SU-DHL-6 (cell line): ENCODE measurements around the gene CDK6.

Source experiments
- H2AFZ ChIP-seq: fragments of 200-600 bp; sonication (generic); 2 replicates; pipeline ENCODE4 v1.6.1; 2014; ENCODE audit warnings: low read depth, mild to moderate bottlenecking, moderate library complexity, mixed read lengths, antibody characterized with exemption, low read length; ENCODE audit not compliant: severe bottlenecking
- H3F3A ChIP-seq: fragments of 200-600 bp; shearing (Covaris generic); 2 replicates; pipeline ENCODE4 v1.6.0; 2016; ENCODE audit warnings: antibody characterized with exemption, mild to moderate bottlenecking; ENCODE audit not compliant: insufficient read depth
- H3K27ac ChIP-seq: fragments of 200-600 bp; sonication (generic); 2 replicates; pipeline ENCODE4 v1.5.1; 2016; ENCODE audit warnings: low read depth, mild to moderate bottlenecking, low read length, moderate library complexity, mixed read lengths
- H3K27me3 ChIP-seq: fragments of 200-600 bp; sonication (generic), shearing (Covaris generic); 2 replicates; pipeline ENCODE4 v1.6.0; 2014; ENCODE audit warnings: mild to moderate bottlenecking, low read length
- H3K36me3 ChIP-seq: fragments of 200-600 bp; sonication (generic); 2 replicates; pipeline ENCODE4 v1.6.1; 2014; ENCODE audit warnings: mild to moderate bottlenecking, low read length, mixed read lengths
- H3K4me2 ChIP-seq: fragments of 300-600, 200-600 bp; shearing (Covaris generic), sonication (generic); 2 replicates; pipeline ENCODE4 v1.6.0; 2014; ENCODE audit warnings: low read length, low read depth, mild to moderate bottlenecking; ENCODE audit not compliant: poor library complexity, severe bottlenecking
- H3K4me3 ChIP-seq: fragments of 200-600 bp; sonication (generic); 2 replicates; pipeline ENCODE4 v1.5.1; 2014; ENCODE audit warnings: antibody characterized with exemption, low read length, mild to moderate bottlenecking, mixed read lengths; ENCODE audit not compliant: insufficient read depth, poor library complexity, severe bottlenecking
- H3K79me2 ChIP-seq: fragments of 200-600 bp; sonication (generic); 2 replicates; pipeline ENCODE4 v1.6.1; 2014; ENCODE audit warnings: mild to moderate bottlenecking, low read length, moderate library complexity; ENCODE audit not compliant: insufficient read depth
- H3K9ac ChIP-seq: fragments of 200-600 bp; sonication (generic); 2 replicates; pipeline ENCODE4 v1.7.0; 2014; ENCODE audit warnings: mild to moderate bottlenecking, low read length
- H3K9me2 ChIP-seq: fragments of 200-600 bp; sonication (generic); replicated peaks from 2 replicates; pipeline ENCODE4 v1.6.1; 2014; ENCODE audit warnings: low read length; ENCODE audit not compliant: insufficient read depth
- H3K9me3 ChIP-seq: fragments of 200-600 bp; sonication (generic); 2 replicates; pipeline ENCODE4 v1.6.1; 2014; ENCODE audit warnings: low read length, mixed read lengths; ENCODE audit not compliant: insufficient read depth
- H4K20me1 ChIP-seq: fragments of 200-600 bp; sonication (generic); 2 replicates; pipeline ENCODE4 v1.6.1; 2014; ENCODE audit warnings: low read depth, mild to moderate bottlenecking, antibody characterized with exemption, low read length, moderate library complexity, mixed read lengths
- EZH2phosphoT487 ChIP-seq: fragments of 200-600 bp; sonication (generic), shearing (Covaris generic); conservative IDR thresholded peaks from 2 replicates; pipeline ENCODE4 v1.6.1; 2018; ENCODE audit warnings: mild to moderate bottlenecking, antibody characterized with exemption, low read length, moderate library complexity, mixed read lengths
- TF ChIP-seq, protein P1 (sequence below): fragments of 200-600 bp; sonication (generic); IDR thresholded peaks from one replicate; pipeline ENCODE4 v1.5.1; 2017; ENCODE audit warnings: antibody characterized with exemption, mild to moderate bottlenecking, low read length, moderate library complexity; ENCODE audit not compliant: insufficient read depth, poor library complexity, severe bottlenecking

CDK6 gene

DNA sequence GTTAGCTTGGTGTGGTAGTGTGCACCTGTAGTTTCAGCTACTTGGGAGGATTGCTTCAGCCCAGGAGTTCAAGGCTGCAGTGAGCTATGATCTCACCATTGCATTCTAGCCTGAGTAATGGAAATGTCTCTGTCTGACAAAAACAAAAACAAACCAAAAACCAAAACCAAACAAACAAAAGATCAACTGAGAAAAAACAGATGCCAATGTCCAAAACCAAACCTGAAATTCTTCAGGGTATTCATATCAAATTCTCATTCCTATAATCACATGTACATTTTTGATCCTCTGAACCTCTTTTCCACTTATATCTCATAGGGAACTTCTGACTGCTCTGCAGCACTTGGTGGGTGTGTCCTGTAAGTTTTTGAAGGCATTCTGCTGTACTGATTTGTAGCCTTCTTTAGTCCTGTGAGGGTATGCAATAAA is 87.0 kb downstream of the CDK6 start:
- Histone ChIP-seq H3K4me2 (no peak overlapping the region), H3K27ac (no peak overlapping the region), H3F3A (no peaks in the 10 kb centered on the region), H3K36me3 (no peaks in the 10 kb centered on the region), H3K27me3 (no peaks in the 10 kb centered on the region), H3K9me3 (no peaks in the 10 kb centered on the region), H3K9ac (no peak overlapping the region), H3K79me2 (no peaks in the 10 kb centered on the region), H3K9me2 (no peaks in the 10 kb centered on the region), H4K20me1 (no peaks in the 10 kb centered on the region), H2AFZ (no peak overlapping the region), H3K4me3 (no peak overlapping the region)
- TF ChIP-seq, protein P1, sequence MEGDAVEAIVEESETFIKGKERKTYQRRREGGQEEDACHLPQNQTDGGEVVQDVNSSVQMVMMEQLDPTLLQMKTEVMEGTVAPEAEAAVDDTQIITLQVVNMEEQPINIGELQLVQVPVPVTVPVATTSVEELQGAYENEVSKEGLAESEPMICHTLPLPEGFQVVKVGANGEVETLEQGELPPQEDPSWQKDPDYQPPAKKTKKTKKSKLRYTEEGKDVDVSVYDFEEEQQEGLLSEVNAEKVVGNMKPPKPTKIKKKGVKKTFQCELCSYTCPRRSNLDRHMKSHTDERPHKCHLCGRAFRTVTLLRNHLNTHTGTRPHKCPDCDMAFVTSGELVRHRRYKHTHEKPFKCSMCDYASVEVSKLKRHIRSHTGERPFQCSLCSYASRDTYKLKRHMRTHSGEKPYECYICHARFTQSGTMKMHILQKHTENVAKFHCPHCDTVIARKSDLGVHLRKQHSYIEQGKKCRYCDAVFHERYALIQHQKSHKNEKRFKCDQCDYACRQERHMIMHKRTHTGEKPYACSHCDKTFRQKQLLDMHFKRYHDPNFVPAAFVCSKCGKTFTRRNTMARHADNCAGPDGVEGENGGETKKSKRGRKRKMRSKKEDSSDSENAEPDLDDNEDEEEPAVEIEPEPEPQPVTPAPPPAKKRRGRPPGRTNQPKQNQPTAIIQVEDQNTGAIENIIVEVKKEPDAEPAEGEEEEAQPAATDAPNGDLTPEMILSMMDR, result no peak
- TF ChIP-seq EZH2phosphoT487, result no peak

DNA sequence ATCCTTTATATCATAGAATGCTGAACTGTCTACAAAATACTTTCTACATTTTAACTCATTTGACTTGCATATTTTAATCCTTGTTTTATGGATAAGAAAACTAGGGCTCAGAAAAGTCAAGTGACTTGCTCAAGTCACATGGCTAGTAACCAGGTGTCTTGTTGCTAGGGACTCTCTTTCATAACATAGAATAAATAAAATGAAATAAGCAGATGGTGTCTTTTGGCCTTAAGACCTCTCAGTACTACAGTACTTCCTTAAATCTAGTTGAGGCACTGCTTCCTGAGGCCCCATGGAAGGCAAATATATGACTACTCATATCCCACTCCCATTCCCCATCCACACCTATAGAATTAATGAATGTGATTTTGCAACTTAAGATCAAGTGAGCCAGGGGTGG is 87.9 kb downstream of the CDK6 start:
- Histone ChIP-seq H3K27ac (no peak overlapping the region), H3F3A (no peaks in the 10 kb centered on the region), H3K79me2 (no peaks in the 10 kb centered on the region)

DNA sequence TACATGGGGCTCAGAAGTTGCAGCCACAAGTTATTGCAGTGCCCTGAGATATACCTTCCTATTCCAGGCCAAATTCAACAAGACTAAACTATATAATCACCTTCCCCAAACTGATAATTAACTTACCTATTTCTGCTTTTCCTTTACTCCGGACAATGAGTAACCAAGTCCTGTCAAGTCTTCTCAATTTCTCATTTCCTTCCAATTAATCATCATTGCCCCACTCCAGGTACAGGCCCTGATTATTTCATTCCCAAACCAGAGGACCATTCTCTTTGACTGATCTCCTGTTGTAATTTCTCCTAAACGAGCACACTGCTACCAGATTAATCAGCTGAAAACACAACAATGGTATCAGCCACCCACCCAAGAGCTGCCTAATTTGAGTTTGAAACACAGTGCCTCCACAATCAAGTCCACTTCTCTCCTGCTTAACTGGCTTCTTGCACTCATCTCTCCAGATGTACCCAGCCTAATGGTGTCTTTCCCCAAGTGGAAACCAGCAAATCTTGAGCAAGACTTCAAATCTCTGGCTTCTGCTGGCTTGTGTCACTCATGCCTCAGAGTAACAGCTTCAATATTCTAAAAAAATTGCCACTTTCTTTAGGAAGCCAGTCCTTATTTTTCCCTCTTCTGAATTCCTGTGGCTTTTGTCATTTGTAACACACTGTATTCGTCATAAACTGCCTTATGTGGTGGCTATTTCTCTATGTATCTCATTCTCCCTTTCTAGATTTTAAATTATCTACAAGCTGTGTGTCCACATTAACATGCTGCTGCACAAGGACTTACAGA is 89.1 kb downstream of the CDK6 start:
- no peaks in the 10 kb centered on the region for H3K36me3 ChIP-seq
- H3K4me3 ChIP-seq, result no peak overlapping the region
- no peaks in the 10 kb centered on the region for H3K79me2 ChIP-seq
- no peaks in the 10 kb centered on the region for H3K9me3 ChIP-seq
- no peak overlapping the region for H2AFZ ChIP-seq
- no peaks in the 10 kb centered on the region for H3K27me3 ChIP-seq
- H3K9me2 ChIP-seq, result no peaks in the 10 kb centered on the region
- no peak overlapping the region for H3K9ac ChIP-seq
- TF ChIP-seq, protein P1, result no peak
- no peak for TF ChIP-seq EZH2phosphoT487
- no peaks in the 10 kb centered on the region for H4K20me1 ChIP-seq
- no peak overlapping the region for H3K4me2 ChIP-seq
- H3K27ac ChIP-seq, result no peak overlapping the region
- no peaks in the 10 kb centered on the region for H3F3A ChIP-seq

More for the DNA sequence above, 87.9 kb downstream of the CDK6 start:
- TF ChIP-seq, protein P1, result no peak
- H3K27me3 ChIP-seq, result no peaks in the 10 kb centered on the region
- H3K9me2 ChIP-seq, result no peaks in the 10 kb centered on the region
- H2AFZ ChIP-seq, result no peak overlapping the region
- no peak overlapping the region for H3K4me2 ChIP-seq
- H3K36me3 ChIP-seq, result no peaks in the 10 kb centered on the region
- H3K9me3 ChIP-seq, result no peaks in the 10 kb centered on the region
- no peak overlapping the region for H3K9ac ChIP-seq
- H3K4me3 ChIP-seq, result no peak overlapping the region
- no peaks in the 10 kb centered on the region for H4K20me1 ChIP-seq
